ENCODE data around the gene TAC4.

DNA sequence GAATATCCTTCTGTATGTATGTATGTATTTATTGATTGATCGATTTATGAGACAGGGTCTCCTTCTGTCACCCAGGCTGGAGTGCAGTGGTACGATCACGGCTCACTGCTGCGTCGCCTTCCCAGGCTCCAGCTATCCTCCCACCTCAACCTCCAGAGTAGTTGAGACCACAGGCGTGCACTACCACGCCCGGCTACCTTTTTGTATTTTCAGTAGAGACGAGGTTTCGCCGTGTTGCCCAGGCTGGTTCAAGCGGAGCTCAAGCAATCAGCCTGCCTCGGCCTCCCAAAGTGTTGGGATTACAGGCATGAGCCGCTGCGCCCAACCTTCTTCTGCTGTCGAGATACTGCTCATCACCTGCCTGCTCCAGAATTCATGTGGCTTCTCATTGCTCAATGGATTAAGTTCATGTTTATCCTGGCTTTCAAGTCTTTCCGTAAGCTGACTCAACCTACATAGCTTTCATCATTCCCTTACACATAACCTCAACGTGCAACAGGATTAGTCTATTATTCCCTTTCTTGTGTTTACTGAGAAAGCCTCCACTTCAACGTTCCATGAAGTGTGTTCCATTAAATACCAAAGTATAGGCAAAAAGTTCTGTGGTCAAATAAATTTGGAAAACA lies 13.6 kb downstream of the TAC4 start:
- TF ChIP-seq, protein P1, sequence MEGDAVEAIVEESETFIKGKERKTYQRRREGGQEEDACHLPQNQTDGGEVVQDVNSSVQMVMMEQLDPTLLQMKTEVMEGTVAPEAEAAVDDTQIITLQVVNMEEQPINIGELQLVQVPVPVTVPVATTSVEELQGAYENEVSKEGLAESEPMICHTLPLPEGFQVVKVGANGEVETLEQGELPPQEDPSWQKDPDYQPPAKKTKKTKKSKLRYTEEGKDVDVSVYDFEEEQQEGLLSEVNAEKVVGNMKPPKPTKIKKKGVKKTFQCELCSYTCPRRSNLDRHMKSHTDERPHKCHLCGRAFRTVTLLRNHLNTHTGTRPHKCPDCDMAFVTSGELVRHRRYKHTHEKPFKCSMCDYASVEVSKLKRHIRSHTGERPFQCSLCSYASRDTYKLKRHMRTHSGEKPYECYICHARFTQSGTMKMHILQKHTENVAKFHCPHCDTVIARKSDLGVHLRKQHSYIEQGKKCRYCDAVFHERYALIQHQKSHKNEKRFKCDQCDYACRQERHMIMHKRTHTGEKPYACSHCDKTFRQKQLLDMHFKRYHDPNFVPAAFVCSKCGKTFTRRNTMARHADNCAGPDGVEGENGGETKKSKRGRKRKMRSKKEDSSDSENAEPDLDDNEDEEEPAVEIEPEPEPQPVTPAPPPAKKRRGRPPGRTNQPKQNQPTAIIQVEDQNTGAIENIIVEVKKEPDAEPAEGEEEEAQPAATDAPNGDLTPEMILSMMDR (IDR thresholded peaks at IDR 0.05 in 8 of 11, conservative IDR thresholded peaks at IDR 0.05 in 3 of 11), result no peak
- TF ChIP-seq POLR2A (IDR thresholded peaks at IDR 0.05) (no peak), POLR2AphosphoS5 (IDR thresholded peaks at IDR 0.05) (peak in 2 of 3 donors; percentile 29 to 55)
